WTC11 (cell line): ENCODE results near the gene VRTN. TPM values are rescaled to one million over a fixed set of nuclear protein-coding genes. Genes with fewer than 3 reads are reported as not detected.

Source experiments
- ATAC-seq: fragments of 200-7000 bp; cut with Tn5 transposase; 2 replicates; pipeline ENCODE4 v1.10.0; 2021; ENCODE audit warnings: mild to moderate bottlenecking, moderate library complexity
- CTCF ChIA-PET: fragments of 300-600 bp; sonication (Branson Sonifier 250); formaldehyde crosslinking; loops from one replicate; lab custom pipeline; 2021; ENCODE audit warnings: antibody characterized with exemption; lab: Charles Lee
- POLR2A ChIA-PET: fragments of 350-600 bp; sonication (Branson Sonifier 250); formaldehyde crosslinking; loops from one replicate; lab custom pipeline; 2021; ENCODE audit warnings: antibody characterized with exemption; lab: Charles Lee
- DNase-seq: peaks from one replicate; pipeline ENCODE4 v3.0.0; 2021; ENCODE audit warnings: low spot score
- H3K27ac Mint-ChIP-seq: 2 replicates; pipeline ENCODE4 v1.8.0; 2021; ENCODE audit warnings: mixed read lengths
- H3K27me3 Mint-ChIP-seq: 2 replicates; pipeline ENCODE4 v1.8.0; 2021; ENCODE audit warnings: low read depth, mild to moderate bottlenecking, moderate library complexity, mixed read lengths
- H3K36me3 Mint-ChIP-seq: 2 replicates; pipeline ENCODE4 v1.8.0; 2021; ENCODE audit warnings: mixed read lengths
- H3K4me1 Mint-ChIP-seq: 2 replicates; pipeline ENCODE4 v1.8.0; 2022; ENCODE audit warnings: mixed read lengths
- H3K4me3 Mint-ChIP-seq: 2 replicates; pipeline ENCODE4 v1.8.0; 2021; ENCODE audit warnings: mild to moderate bottlenecking, moderate library complexity, mixed read lengths
- H3K9me3 Mint-ChIP-seq: 2 replicates; pipeline ENCODE4 v1.8.0; 2021; ENCODE audit warnings: mixed read lengths
- AFF4 ChIP-seq: sonication (generic); formaldehyde crosslinking; IDR thresholded peaks from 2 replicates; pipeline ENCODE4 v1.8.1; 2023; ENCODE audit warnings: mild to moderate bottlenecking, missing genetic modification reagents, borderline replicate concordance
- AR ChIP-seq: fragments of 250-450 bp; sonication (Bioruptor Pico); IDR thresholded peaks from 2 replicates; pipeline ENCODE4 v1.9.0; 2021; ENCODE audit warnings: mild to moderate bottlenecking
- ATF2 ChIP-seq: sonication (generic); formaldehyde crosslinking; IDR thresholded peaks from 2 replicates; pipeline ENCODE4 v1.8.1; 2022; ENCODE audit warnings: low read depth, missing genetic modification reagents, borderline replicate concordance
- CBFB ChIP-seq: sonication (generic); formaldehyde crosslinking; IDR thresholded peaks from 2 replicates; pipeline ENCODE4 v1.8.1; 2022; ENCODE audit warnings: mild to moderate bottlenecking, low read depth, missing genetic modification reagents
- CREM ChIP-seq: sonication (generic); formaldehyde crosslinking; IDR thresholded peaks from 2 replicates; pipeline ENCODE4 v1.8.1; 2022; ENCODE audit warnings: mild to moderate bottlenecking, missing genetic modification reagents, moderate library complexity
- KAT7 ChIP-seq: sonication (generic); formaldehyde crosslinking; IDR thresholded peaks from 2 replicates; pipeline ENCODE4 v1.8.1; 2023; ENCODE audit warnings: missing genetic modification reagents, mild to moderate bottlenecking, borderline replicate concordance
- MYBL2 ChIP-seq: sonication (generic); formaldehyde crosslinking; IDR thresholded peaks from 2 replicates; pipeline ENCODE4 v1.8.1; 2023; ENCODE audit warnings: mild to moderate bottlenecking, moderate library complexity, missing genetic modification reagents
- NFYB ChIP-seq: sonication (generic); formaldehyde crosslinking; conservative IDR thresholded peaks from 2 replicates; pipeline ENCODE4 v1.8.0; 2022; ENCODE audit warnings: low read depth, missing genetic modification reagents
- NR3C1 ChIP-seq: sonication (generic); formaldehyde crosslinking; conservative IDR thresholded peaks from 2 replicates; pipeline ENCODE4 v1.8.1; 2023; ENCODE audit warnings: low read depth, mild to moderate bottlenecking, missing genetic modification reagents
- PREB ChIP-seq: sonication (generic); formaldehyde crosslinking; IDR thresholded peaks from 2 replicates; pipeline ENCODE4 v1.8.1; 2022; ENCODE audit warnings: mild to moderate bottlenecking, missing genetic modification reagents, moderate library complexity, borderline replicate concordance
- PRRX2 ChIP-seq: fragments of 250-450 bp; sonication (Bioruptor Pico); IDR thresholded peaks from 2 replicates; pipeline ENCODE4 v1.8.0; 2021; ENCODE audit warnings: mild to moderate bottlenecking
- TCF7 ChIP-seq: sonication (generic); formaldehyde crosslinking; IDR thresholded peaks from 2 replicates; pipeline ENCODE4 v1.8.0; 2022; ENCODE audit warnings: mild to moderate bottlenecking, low read depth, missing genetic modification reagents, moderate library complexity
- TEAD1 ChIP-seq: sonication (generic); formaldehyde crosslinking; IDR thresholded peaks from 2 replicates; pipeline ENCODE4 v1.8.0; 2022; ENCODE audit warnings: mild to moderate bottlenecking, missing genetic modification reagents
- ZBTB21 ChIP-seq: sonication (generic); formaldehyde crosslinking; IDR thresholded peaks from 2 replicates; pipeline ENCODE4 v1.8.1; 2023; ENCODE audit warnings: mild to moderate bottlenecking, missing genetic modification reagents, borderline replicate concordance
- ZMAT4 ChIP-seq: fragments of 250-450 bp; sonication (Bioruptor Pico); IDR thresholded peaks from 2 replicates; pipeline ENCODE4 v1.9.0; 2021; ENCODE audit warnings: mild to moderate bottlenecking
- ZNF138 ChIP-seq: sonication (generic); formaldehyde crosslinking; conservative IDR thresholded peaks from 2 replicates; pipeline ENCODE4 v1.8.1; 2022; ENCODE audit warnings: mild to moderate bottlenecking, moderate library complexity, missing genetic modification reagents
- ZNF671 ChIP-seq: fragments of 250-450 bp; sonication (Bioruptor Pico); IDR thresholded peaks from 2 replicates; pipeline ENCODE4 v1.8.0; 2021; ENCODE audit warnings: mild to moderate bottlenecking
- ZSCAN18 ChIP-seq: fragments of 250-450 bp; sonication (Bioruptor Pico); IDR thresholded peaks from 2 replicates; pipeline ENCODE4 v2.1.2; 2022; ENCODE audit warnings: mild to moderate bottlenecking, moderate library complexity
- total RNA-seq: library from RNA; stranded (reverse); gene quantifications from 3 replicates; pipeline ENCODE4 v1.2.3, GENCODE V29; 2021

Gene VRTN
- total RNA-seq, 1 experiment from 2014 or later: 106 TPM

GRCh38 chr14:74350928-74351323, 2.7 kb downstream of the VRTN start:
- Mint-ChIP-seq H3K4me3 (peak overlapping the region; percentile 93), H3K4me1 (peaks cover 47% of the 10 kb centered on the region), H3K27me3 (no peaks in the 10 kb centered on the region), H3K27ac (no peak overlapping the region), H3K9me3 (no peaks in the 10 kb centered on the region), H3K36me3 (peaks cover 28% of the 10 kb centered on the region)
- no peak for DNase-seq
- ChIA-PET POLR2A (interaction anchor here (0.5 to 2.0 kb wide), 3 partner anchors 25 to 142 kb away, joined by 3 to 9 read pairs (median 5); partner anchors contain the start of genes ISCA2 and NPC2), CTCF (interaction anchor here (1.1 to 1.9 kb wide), 5 partner anchors 9 to 158 kb away, joined by 3 to 6 read pairs (median 5); partner anchors contain the start of gene ABCD4)
- no peak for ATAC-seq
- TF ChIP-seq ZSCAN18 (no peak), CREM (no peak), NFYB (CRISPR knock-in tag) (no peak), ZMAT4 (no peak), AR (CRISPR knock-in tag) (no peak), ZNF138 (no peak), TEAD1 (CRISPR knock-in tag) (no peak), ZNF671 (CRISPR knock-in tag) (no peak), MYBL2 (no peak), ZBTB21 (no peak), AFF4 (CRISPR knock-in tag) (no peak), NR3C1 (CRISPR knock-in tag) (no peak), ATF2 (CRISPR knock-in tag) (no peak), PREB (CRISPR knock-in tag) (no peak), CBFB (CRISPR knock-in tag) (no peak), PRRX2 (no peak), TCF7 (CRISPR knock-in tag) (no peak), KAT7 (CRISPR knock-in tag) (no peak)
